ENCODE data around the gene CRADD. TPM values are rescaled to one million over a fixed set of nuclear protein-coding genes. Genes with fewer than 3 reads are reported as not detected.
"Not testable (repeated sequence)": the region's sequence is repeated elsewhere in the genome, so short reads cannot be mapped to it uniquely, and the experiment has no call there.

Gene CRADD
- polyA plus RNA-seq (2012; ENCODE audit: missing spikeins): 7.8 TPM

DNA sequence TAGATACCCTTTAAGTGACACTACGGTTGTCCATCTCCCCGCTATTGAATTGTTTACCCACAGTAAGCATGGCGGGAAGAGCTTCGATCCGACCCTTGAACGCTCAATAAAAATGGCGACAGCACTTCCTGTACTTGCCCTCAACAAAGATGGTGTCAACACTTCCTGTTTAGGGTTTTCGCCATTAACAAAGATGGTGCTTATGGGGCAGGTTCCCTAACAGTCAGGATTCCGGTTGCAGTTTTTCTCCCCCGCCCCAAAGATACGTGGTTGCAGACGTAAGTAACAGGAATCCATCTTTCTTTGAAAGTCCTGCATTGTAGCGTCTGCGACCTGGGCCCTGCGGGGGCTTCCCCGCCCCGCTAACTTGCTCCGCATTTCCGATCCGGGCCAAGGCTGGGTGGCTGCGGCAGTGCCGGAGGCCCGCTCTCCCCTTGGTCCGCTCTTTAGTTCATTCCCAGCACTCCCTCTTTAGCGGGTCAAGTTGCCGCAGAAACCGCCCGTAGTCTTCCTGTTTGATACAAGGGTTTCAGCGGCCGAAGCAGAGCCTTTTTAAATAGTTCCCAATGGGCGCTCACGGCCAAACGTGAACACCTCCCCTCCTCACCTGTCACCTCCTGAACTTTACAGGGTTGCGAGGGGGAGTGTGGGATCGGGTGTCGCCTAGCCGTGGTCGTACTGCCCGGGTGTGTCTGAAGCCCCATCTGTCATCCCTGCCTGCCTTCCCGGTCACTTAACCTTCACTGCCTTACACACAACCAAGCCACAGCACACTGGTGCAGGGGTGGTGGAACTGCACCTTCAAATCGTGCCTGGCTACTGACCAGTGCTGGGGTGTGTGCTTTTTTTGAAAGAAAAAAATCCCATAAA is at the start of gene CRADD:
TSS of gene CRADD (plus strand) at position 181 of the 870 bp plus-strand sequence.
- peak; percentile 93 for TF ChIP-seq TAF1 (IDR thresholded peaks at IDR 0.05; ENCODE audit: borderline replicate concordance, low read depth, low read length)
- peak; percentile 90 for TF ChIP-seq POLR2A (IDR thresholded peaks at IDR 0.05; ENCODE audit: low read depth, low read length)
- TF ChIP-seq POLR2AphosphoS5 (IDR thresholded peaks at IDR 0.05; ENCODE audit: low read depth, low read length): peak; percentile 63; the same call in 1 of the 2 replicates
- DNase-seq (ENCODE audit: insufficient read length): peak; percentile 47
- peak; percentile 88 for FAIRE-seq

DNA sequence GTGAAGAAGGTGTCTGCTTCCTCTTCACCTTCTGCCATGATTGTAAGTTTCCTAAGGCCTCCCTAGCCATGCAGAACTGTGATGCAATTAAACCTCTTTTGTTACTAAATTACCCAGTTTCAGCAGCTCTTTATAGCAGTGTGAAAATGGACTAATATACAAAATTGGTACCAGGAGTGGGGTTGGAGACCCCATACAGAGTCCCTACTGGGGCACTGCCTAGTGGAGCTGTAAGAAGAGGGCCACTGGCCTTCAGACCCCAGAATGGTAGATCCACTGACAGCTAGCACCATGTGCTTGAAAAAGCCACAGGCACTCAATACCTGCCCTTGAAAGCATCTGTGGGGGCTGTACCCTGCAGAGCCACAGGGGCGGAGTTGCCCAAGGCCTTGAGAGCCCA is 44.8 kb upstream of the CRADD start:
- no peak for TF ChIP-seq POLR2A (IDR thresholded peaks at IDR 0.05; ENCODE audit: low read depth, low read length)
- no peak for TF ChIP-seq POLR2AphosphoS5 (IDR thresholded peaks at IDR 0.05; ENCODE audit: low read depth, low read length)
- no peak for TF ChIP-seq TAF1 (IDR thresholded peaks at IDR 0.05; ENCODE audit: borderline replicate concordance, low read depth, low read length)
- DNase-seq (ENCODE audit: insufficient read length) (no peak), FAIRE-seq (no peak)

GRCh38 chr12:93634416-93634815 is 42.8 kb upstream of the CRADD start:
- no peak for TF ChIP-seq POLR2AphosphoS5 (IDR thresholded peaks at IDR 0.05; ENCODE audit: low read depth, low read length)
- no peak for TF ChIP-seq POLR2A (IDR thresholded peaks at IDR 0.05; ENCODE audit: low read depth, low read length)
- TF ChIP-seq TAF1 (IDR thresholded peaks at IDR 0.05; ENCODE audit: borderline replicate concordance, low read depth, low read length): no peak
- FAIRE-seq (no peak), DNase-seq (ENCODE audit: insufficient read length) (no peak)

- DNase-seq (ENCODE audit: insufficient read length) (no peak), FAIRE-seq (no peak)
- TF ChIP-seq TAF1 (IDR thresholded peaks at IDR 0.05; ENCODE audit: borderline replicate concordance, low read depth, low read length): no peak
- TF ChIP-seq POLR2AphosphoS5 (IDR thresholded peaks at IDR 0.05; ENCODE audit: low read depth, low read length): no peak
- TF ChIP-seq POLR2A (IDR thresholded peaks at IDR 0.05; ENCODE audit: low read depth, low read length): no peak
Observed at GRCh38 chr12:93636708-93637107, 40.5 kb upstream of the CRADD start.

DNA sequence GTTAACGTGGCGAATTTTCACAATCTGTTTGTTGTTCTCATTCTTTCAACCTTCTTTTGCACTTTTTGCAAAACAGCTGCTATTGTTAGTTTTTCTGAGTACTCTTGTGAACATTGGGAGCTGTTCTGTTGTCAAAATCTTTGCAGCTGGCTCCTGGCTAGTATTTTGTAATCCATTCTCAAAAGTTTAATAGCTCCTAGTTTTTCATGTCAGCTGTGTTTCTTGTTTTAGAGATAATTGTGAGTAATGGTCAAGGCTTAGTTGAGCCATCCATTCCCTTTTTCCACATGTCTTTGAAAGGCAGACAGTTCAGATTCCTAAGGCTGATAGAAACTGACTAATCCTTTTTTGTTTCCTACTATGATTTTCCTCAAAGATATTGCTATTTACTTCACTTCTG is 39.1 kb upstream of the CRADD start:
- no peak for FAIRE-seq
- no peak for DNase-seq (ENCODE audit: insufficient read length)

GRCh38 chr12:93638954-93639353 is 38.2 kb upstream of the CRADD start:
- FAIRE-seq (no peak), DNase-seq (ENCODE audit: insufficient read length) (no peak)
- TF ChIP-seq POLR2AphosphoS5 (IDR thresholded peaks at IDR 0.05; ENCODE audit: low read depth, low read length) (no peak), POLR2A (IDR thresholded peaks at IDR 0.05; ENCODE audit: low read depth, low read length) (no peak), TAF1 (IDR thresholded peaks at IDR 0.05; ENCODE audit: borderline replicate concordance, low read depth, low read length) (no peak)

More for the DNA sequence above, 39.1 kb upstream of the CRADD start:
- no peak for TF ChIP-seq TAF1 (IDR thresholded peaks at IDR 0.05; ENCODE audit: borderline replicate concordance, low read depth, low read length)
- no peak for TF ChIP-seq POLR2A (IDR thresholded peaks at IDR 0.05; ENCODE audit: low read depth, low read length)
- no peak for TF ChIP-seq POLR2AphosphoS5 (IDR thresholded peaks at IDR 0.05; ENCODE audit: low read depth, low read length)

GRCh38 chr12:93639406-93639805 is 37.8 kb upstream of the CRADD start:
- FAIRE-seq (no peak), DNase-seq (ENCODE audit: insufficient read length) (no peak)
- no peak for TF ChIP-seq TAF1 (IDR thresholded peaks at IDR 0.05; ENCODE audit: borderline replicate concordance, low read depth, low read length)
- TF ChIP-seq POLR2A (IDR thresholded peaks at IDR 0.05; ENCODE audit: low read depth, low read length): no peak
- TF ChIP-seq POLR2AphosphoS5 (IDR thresholded peaks at IDR 0.05; ENCODE audit: low read depth, low read length): no peak

- not testable (repeated sequence) for DNase-seq (ENCODE audit: insufficient read length); FAIRE-seq
Observed at GRCh38 chr12:93641380-93641779, 35.8 kb upstream of the CRADD start.

GRCh38 chr12:93642751-93643150 is 34.4 kb upstream of the CRADD start:
- FAIRE-seq (no peak), DNase-seq (ENCODE audit: insufficient read length) (no peak)
- TF ChIP-seq POLR2AphosphoS5 (IDR thresholded peaks at IDR 0.05; ENCODE audit: low read depth, low read length): no peak
- TF ChIP-seq POLR2A (IDR thresholded peaks at IDR 0.05; ENCODE audit: low read depth, low read length): no peak
- no peak for TF ChIP-seq TAF1 (IDR thresholded peaks at IDR 0.05; ENCODE audit: borderline replicate concordance, low read depth, low read length)

- TF ChIP-seq POLR2AphosphoS5 (IDR thresholded peaks at IDR 0.05; ENCODE audit: low read depth, low read length) (no peak), POLR2A (IDR thresholded peaks at IDR 0.05; ENCODE audit: low read depth, low read length) (no peak), TAF1 (IDR thresholded peaks at IDR 0.05; ENCODE audit: borderline replicate concordance, low read depth, low read length) (no peak)
- DNase-seq (ENCODE audit: insufficient read length): no peak
- no peak for FAIRE-seq
Observed at GRCh38 chr12:93645702-93646101, 31.5 kb upstream of the CRADD start.

DNA sequence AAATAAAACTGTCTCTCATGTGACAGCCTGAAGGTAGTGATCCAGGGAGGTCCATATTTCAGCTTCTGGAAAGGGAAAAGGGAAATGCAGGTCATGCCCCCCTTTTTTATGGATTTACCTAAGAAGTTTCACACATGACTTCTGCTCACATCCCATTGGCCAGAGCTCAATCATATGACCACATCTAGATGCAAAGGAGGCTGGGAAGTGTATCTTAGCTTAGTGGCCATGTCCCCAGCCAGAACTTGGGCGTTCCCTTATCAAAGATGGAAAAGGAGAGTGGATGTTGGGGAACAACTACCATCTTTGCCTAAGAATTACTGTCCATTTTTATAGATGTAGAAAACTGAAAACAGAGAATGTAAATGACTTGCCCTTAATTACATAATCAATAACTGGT is 26.5 kb upstream of the CRADD start:
- DNase-seq (ENCODE audit: insufficient read length): no peak
- no peak for FAIRE-seq
- TF ChIP-seq POLR2AphosphoS5 (IDR thresholded peaks at IDR 0.05; ENCODE audit: low read depth, low read length) (no peak), TAF1 (IDR thresholded peaks at IDR 0.05; ENCODE audit: borderline replicate concordance, low read depth, low read length) (no peak), POLR2A (IDR thresholded peaks at IDR 0.05; ENCODE audit: low read depth, low read length) (no peak)

- no peak for FAIRE-seq
Observed at GRCh38 chr12:93653079-93653478, 24.1 kb upstream of the CRADD start.

More at GRCh38 chr12:93653079-93653478, 24.1 kb upstream of the CRADD start:
- no peak for DNase-seq (ENCODE audit: insufficient read length)
- no peak for TF ChIP-seq POLR2AphosphoS5 (IDR thresholded peaks at IDR 0.05; ENCODE audit: low read depth, low read length)
- TF ChIP-seq TAF1 (IDR thresholded peaks at IDR 0.05; ENCODE audit: borderline replicate concordance, low read depth, low read length): no peak
- no peak for TF ChIP-seq POLR2A (IDR thresholded peaks at IDR 0.05; ENCODE audit: low read depth, low read length)

Data from GM12892 (cell line).